ENCODE results near the gene TRPM3.

GRCh38 chr9:70576116-70576515, 545.3 kb downstream of the TRPM3 start:
- no peak for TF ChIP-seq EP300 (IDR thresholded peaks at IDR 0.05)
- no peak for TF ChIP-seq CTCF (IDR thresholded peaks at IDR 0.05)
- no peak for TF ChIP-seq POLR2A (IDR thresholded peaks at IDR 0.05)
